Astrocyte of the hippocampus (primary cell): ENCODE data around the gene GSX1.
"Not testable (repeated sequence)": the region's sequence is repeated elsewhere in the genome, so short reads cannot be mapped to it uniquely, and the experiment has no call there.

Source experiments
- DNase-seq: peaks from one replicate; pipeline ENCODE4 v3.0.0; 2011; ENCODE audit warnings: low read depth, low spot score

The GSX1 gene

DNA sequence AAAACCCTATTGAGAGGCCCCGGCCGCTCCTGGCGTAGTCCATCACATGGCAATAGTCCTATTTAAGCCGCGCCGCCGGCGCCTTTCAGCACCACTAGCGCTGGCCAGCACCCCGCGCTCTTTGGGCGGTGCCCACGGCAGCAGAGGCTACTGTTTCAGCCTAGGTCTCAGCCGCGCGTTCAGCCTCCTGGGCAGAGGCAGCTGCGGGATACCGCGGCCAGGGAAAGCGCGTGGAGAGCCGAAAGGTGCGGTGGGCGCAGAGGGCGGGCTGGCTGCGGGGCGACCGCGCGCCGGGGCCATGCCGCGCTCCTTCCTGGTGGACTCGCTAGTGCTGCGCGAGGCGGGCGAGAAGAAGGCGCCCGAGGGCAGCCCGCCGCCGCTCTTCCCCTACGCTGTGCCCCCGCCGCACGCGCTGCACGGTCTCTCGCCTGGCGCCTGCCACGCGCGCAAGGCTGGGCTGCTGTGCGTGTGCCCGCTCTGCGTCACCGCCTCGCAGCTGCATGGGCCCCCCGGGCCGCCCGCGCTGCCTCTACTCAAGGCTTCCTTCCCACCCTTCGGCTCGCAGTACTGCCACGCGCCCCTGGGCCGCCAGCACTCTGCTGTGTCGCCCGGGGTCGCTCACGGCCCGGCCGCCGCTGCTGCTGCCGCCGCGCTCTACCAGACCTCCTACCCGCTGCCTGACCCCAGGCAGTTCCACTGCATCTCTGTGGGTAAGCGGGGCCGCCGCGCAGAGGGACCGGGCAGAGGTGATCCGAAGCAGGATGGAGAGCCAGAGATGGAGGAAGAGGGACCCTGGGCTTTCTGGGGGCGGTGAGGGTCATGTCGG is at the start of gene GSX1:
Gene GSX1, plus strand, starts transcription at position 91 of the 826 bp plus-strand sequence. Its CDS starts 208 bp downstream, at position 299.
- DNase-seq = peak; percentile 89

DNA sequence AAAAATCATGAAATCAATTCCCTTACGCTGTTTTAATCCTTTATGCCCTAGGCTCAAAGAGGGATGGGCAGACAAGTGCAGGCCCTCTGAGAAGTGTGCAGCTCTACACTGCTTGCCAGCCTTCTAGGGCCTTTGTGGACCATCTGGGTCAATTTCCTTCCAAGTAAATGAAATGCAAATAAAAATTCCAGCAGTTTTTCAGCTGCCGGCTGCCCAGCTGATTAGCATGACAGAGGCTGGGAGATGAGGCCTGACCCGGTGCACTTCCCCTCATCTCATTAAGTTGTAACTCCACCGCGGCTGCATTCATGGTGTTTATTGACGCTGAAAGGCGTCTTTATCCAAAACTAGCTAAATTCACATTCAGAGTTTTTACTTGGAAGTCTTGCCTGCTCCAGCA is 47.5 kb upstream of the GSX1 start:
- peak; percentile 42 for DNase-seq

DNA sequence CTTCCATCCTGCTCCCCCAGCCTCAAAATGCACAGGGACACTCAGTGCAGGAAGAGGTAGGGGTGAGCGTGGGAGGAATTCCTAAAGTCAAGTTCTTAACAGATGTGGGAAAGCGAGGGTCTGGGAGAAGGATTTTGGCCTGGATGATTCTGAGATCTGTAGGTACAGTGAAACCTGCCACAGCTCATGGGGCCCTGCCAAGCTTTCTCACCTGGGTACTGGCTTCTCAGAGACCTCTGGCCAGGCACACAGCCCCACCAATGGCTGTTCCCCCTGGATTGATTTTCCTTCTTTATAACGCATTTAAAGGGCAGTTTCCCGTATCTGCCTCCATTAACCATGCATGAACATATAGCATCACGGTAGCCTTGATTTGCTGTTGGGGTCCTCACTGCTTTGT is 47.0 kb upstream of the GSX1 start:
- no peak for DNase-seq

DNA sequence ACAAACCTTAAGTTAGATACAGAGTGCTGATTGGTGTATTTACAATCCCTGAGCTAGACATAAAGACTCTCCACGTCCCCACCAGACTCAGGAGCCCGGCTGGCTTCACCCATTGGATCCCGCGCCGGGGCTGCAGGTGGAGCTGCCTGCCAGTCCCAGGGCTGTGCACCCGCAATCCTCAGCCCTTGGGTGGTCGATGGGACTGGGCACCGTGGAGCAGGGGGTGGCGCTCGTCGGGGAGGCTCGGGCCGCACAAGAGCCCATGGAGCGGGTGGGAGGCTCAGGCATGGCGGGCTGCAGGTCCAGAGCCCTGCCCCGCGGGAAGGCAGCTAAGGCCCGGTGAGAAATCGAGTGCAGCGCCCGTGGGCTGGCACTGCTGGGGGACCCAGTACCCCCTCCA is 44.1 kb upstream of the GSX1 start:
- not testable (repeated sequence) for DNase-seq

DNA sequence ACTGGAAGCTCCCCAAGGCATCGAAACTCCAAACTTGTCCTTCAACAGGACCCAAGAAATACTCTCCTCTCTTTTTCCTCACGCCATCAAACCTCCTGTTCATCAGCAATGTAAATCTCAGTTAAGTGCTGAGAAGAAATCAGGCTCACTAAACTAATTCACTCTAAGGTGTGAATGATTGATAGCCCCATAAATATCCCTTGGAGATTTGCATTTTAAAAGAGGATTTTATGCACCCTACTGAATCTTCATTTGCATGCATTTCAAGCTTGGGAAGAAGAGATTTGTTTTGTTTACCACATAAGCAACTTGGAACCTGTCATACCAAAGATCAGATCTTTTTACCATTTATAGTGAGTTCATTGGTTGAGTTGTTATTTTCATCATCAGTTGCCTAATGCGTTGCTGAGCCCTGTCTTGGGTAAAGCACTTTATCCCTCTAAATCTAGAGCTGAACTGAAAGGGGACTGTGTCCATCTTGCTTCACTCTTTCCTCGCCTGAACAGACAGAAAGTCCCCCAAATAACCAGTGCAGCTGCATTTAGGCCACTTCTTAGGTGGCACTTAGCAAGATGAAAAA is 40.2 kb upstream of the GSX1 start:
- no peak for DNase-seq

DNA sequence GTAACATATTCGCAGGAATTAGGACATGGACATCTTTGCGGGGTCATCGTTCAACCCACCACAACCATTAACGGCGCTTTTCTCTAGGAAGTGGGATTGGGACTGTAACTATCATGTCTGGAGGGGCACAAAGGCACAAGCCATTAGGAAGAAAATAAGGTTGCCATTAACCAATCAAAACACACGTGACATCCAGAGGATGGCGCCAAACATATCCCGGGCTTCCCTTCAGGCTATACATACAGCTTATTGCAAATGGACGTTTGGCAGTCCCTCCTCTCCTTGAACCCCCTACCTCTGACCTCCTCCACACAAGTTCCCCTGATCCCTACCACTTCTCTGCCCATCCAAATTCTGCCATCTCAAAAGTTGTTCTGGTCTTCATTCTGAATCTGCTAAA is 26.6 kb upstream of the GSX1 start:
- no peak for DNase-seq

DNA sequence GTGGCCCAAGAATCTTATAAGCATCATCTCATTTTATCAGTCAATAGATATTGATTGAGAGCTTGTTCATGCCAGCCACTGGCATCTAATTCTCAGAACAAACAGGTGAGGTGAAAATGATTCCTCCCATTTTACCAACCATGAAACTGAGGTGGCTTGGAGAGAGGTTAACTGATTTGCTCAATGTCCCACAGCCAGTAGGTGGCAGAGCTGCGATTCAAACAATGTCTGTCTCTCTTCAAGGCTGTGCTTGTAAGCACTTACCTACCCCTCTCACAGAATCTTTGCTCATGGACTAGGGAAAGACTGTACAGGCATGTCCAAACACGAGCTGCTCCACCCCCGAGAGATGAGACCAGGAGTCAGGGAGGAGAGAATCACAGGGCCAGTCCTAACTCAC is 21.5 kb upstream of the GSX1 start:
- no peak for DNase-seq

DNA sequence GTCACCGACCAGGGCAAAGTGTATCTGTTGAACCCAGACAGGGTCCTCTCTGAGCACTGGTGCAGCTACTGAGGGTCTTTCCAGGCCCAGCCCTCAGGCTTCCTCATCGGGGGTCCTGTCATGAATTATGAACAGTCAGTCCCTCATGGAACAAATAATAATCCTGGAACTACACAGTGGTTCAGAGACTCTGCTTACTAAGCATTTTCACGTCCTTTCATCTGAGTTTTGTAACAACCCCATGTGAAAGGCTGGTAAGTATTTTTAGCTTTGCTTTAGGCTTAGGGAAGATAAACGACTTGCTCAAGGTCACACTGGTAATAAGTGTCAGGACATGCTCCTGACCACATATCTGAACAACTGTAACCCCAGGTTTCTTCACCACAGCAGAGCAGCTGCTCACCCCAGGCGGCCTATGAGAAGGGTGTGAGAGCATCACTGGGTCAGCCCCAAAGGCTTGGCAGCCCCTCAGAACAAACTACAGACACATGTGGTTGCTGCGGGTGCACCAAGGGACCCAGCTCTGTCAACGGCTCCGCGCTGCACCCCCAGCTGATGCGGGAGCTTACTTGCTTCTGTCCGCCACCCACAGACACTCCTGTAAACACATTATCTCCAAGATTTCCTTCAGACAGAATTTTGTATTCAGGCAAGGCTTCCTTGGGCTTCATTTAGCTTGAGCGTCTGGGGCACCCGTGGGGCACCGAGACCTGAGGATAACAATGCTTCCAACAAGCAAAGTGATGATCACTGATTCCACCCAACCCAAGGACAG is 19.4 kb upstream of the GSX1 start:
- DNase-seq = no peak

DNA sequence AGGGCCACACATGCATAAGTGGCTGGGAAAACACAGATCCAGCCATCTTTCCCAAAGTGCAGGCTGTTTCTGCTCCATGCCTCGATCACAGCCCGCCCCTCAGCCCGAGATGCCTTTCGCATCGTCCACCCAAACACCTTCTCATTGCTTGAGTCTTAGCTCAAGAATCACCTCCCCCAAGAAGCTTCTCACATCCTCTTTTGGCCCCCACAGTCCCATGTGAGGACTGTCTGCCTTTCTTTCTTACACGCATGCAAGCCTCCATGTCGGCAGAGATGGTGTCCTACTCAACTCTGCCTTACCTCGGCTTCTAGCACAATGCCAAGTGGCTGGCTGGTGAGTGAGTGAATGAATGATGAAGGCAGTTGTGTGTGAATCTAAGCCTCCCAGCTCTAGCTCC is 18.1 kb upstream of the GSX1 start:
- no peak for DNase-seq

DNA sequence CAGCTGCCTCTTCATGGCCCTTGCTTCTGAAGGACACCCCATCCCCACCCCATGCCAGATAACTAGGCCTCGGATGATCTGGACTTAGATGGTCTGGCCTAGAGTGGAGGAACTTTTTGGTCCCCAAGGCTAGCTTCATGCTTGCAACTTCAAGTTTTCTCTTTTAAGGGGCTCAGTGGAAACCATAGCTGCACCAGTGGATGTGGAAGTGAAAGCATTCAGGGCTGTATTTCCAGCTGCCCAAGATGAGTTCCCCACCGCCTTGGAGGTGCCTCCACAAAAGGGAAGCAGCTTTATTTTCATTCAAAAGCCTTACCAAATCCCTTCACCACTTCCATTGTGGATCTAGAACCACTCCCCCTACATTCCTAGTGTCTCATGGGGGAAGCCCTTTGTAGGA is 17.6 kb upstream of the GSX1 start:
- DNase-seq = no peak

DNA sequence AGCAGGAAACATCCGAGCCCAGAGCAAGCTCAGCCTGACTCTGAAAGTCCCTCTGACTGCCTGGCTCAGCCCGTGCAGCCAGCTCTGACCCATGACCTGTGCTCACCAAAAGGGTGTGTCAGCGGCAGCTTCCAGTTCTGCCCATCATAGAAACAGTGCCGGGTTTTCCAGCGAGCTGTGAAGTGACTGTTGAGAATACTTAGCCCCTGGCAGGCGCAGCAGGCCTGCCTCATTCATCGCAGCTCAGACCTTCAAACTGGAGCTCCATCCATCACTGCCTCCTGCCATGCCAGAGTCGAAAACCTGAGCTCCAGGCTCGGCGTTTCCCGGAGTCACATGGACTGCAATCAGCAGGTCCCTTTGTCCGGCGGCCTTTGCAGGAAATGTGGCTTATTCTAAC is 16.3 kb upstream of the GSX1 start:
- no peak for DNase-seq

DNA sequence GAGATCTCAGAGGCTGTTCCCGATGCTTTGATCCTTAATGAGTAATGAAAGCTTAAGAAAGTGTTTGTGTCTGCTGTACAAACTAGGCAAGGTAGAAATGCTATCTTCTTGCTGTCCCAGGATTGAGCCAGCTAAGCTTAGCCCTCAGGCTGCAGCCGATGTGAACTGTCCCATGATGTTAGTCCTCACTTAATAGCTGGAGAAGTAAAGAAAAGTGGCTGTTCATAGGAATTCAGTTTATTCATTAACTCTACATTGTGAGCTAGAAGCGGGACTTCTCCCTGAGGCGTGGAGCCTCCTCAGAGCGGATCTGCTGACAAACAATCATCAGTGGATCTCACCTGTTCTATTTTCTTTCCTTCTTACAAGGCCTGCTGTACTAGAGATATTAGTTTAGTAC is 10.1 kb upstream of the GSX1 start:
- DNase-seq = no peak

DNA sequence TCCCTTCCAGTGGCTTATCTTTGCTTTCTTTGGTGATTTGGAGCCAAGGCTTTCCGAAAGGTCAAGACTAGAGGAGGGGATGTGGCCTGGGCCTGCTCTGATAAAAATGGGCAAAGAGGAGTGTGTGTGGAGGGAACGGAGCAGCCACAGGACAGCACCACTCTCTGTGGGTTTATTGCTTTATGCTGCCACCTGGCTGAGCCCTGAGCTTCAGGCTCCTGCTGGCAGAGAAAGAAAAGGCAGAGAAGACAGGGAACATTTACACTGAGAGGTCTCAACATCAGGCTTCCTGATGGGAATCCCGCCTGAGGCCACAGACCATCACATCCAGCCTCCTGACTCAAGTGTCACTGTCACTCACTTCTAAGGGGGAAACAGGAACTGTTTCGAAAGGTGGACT is 9.2 kb upstream of the GSX1 start:
- DNase-seq = peak; percentile 30

DNA sequence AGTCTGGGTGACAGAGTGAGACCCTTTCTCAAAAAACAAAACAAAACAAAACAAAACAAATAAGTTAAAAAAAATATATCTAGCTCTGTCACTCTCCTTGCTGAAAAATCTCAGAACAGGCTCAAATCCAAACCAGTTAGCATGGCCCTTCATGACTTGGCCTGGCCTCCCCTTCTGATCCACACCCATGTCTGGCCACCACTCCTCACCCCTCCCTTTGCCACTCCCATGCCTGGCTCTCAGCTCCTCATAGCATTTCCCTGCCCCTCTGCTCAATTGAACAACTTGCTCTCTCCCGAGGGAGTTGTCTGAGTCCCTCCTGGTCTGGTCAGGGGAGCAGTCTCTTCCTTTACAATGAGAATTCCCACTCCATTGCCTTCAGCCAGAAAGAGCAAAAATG is 4.0 kb upstream of the GSX1 start:
- DNase-seq = no peak

DNA sequence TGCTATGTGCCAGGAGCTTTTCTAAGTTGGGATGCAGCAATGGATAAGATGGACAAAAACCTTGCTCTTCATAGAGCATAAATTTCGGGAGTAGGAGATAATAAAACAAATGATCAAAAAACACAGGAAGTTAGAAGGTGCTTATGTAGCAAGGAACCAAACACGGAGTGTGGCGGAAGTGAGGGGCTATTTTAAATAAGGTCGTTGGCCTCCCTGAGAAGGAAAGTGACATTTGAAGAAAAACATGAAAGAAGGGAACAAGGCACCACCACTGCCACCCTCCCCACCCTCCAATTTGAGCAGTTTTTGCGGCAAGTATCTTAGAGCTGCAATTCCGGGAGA is 3.2 kb upstream of the GSX1 start:
- no peak for DNase-seq

DNA sequence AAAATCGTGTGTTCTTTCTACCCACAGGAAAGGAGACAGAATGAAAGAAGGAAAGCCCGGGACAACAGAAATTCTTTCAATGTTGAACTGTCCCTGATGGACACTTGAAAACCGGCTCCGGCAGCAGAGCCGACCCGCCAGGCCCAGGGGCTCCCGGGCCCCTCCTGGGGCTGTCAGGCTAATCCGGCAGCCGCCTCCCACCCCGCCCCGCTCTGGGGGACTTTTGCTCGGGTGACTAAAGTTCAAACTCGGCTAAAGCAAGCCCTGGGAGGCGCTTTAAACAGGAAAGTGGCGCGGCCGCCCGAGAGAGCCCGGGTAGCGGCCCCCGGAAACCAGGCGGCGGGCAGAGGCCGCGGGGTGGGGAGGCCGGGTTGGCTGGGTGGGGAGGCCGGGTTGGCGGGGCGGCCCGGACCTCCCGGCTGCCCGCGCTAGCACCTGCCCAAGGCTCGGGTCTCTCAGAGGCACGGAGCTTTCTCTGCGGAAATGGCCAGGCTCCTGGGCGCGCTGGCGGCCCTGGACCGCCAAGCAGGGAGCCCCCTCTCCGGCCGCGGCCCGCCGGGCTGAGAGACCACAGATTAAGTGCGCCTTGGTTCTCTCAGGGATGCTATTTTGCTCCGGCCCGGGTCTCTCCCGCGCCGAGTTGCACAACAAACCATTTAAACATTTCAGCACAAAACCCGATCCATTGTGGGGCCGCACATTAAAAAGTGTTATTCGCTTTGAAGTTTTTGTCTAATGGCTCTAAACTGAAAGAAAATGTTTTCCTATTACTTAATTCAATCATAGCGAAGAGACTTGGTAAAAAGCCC is 2.6 kb upstream of the GSX1 start:
- DNase-seq = no peak

DNA sequence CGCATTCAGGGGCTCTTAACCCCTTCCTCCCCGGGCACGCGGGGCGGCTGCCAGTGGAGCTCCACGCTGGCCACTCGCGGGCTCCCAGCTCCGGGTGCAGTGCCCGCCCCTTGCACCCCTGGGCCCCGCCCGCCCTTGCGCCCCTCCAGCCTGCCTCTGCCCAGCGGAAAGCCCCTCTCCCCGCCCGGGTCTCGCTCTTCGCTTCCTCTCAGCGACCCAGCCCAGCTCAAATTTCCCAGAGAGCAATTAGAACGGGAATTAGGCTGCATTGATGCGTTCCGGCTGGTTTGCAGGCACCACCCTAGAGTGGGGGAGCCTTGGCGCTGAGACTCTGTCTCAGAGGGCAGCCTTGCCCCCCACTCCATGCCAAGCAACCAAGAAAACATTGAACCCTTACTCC is 1.8 kb upstream of the GSX1 start:
- no peak for DNase-seq

DNA sequence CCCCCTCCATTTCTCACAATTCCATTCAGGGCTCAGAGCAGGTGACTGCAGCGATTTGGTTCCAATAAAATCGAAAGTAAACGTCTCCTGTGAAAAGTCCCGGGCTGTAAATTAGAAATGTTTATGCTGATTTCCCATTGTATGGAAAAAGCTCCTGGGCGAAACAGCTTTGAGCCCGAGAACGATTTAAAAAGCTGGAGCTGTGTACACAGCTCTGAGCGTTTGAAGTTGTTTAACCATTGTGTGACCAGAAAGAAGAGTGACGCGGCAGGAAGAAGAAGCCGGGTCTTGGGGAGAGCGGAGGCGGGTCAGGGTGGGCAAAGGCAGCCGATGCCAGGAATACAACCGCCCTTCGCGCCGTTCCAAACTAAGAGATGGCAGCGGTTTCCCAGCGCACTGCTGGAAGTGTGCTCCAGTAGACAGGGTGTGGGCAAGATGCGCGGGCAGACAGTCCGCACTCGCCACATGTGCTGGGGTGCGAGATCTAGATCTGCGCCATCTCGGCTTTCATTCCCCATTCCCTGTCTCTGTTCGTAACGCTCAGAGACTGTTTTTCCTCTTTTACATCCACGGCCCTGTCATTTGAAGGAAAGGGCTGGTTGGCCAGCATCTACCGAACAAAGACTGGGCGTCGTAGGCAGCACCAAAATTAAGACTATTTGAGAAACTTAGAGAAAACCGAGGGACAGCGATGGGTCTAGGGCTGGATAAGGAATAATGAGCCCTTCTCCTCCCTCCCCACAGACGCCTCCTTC is 960 bp upstream of the GSX1 start:
- no peak for DNase-seq

DNA sequence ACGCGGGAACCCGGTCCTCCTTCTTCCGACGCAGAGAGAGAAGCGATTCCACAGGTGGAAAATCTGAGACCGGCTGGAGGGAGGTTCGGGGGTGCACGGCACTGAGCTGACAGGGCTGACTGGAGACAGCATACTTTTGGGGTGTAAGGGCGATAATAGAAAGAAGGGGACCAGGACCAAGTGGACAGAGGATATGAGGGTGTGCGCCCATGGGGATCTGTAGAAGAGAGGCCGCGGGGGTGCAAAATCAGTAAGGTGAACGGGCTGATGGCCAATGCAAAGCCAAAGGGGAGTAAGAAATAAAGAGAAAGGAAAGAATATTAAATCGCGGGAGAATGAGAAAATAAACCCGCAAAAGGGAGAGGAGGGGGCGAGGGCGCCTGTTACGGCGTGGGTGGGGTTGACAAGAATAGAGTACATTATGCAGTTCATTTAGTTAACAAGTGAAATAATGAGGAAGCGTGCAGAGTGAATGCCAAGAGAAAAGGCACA is 336 bp upstream of the GSX1 start:
- no peak for DNase-seq

DNA sequence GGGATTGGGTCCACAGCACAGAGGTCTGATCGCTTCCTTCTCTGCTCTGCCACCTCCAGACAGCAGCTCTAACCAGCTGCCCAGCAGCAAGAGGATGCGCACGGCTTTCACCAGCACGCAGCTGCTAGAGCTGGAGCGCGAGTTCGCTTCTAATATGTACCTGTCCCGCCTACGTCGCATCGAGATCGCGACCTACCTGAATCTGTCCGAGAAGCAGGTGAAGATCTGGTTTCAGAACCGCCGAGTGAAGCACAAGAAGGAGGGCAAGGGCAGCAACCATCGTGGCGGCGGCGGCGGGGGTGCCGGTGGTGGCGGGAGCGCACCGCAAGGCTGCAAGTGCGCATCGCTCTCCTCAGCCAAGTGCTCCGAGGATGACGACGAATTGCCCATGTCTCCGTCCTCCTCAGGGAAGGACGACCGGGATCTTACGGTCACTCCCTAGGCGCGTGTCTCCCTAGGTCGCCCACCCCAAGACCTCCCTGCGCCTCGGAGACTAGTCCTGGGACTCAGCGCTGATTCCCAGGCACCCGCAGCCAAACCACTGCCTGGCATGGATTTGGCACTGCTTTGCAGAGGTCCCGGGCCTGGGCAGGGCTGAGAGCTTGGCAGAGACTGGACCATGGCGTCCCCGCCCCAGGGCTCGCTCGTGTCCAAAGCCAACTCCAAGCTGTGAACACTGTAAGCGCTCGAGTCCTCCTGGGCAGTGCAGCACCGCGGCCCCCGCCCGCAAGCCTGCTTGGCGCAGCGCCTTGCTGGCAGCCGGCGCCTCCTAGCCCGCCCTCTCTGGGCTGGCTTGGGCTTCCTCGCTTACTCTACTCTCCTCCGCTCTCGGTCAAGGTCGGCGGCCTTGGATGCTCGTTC is 1.5 kb downstream of the GSX1 start:
- no peak for DNase-seq
